Activated naive CD4-positive, alpha-beta T cell treated with anti-CD3 and anti-CD28 coated beads, Interleukin-2, amount 50 U/mL, for 24 hours (primary cell): Measurements from ENCODE around the gene SLC1A4.
"Not testable (repeated sequence)": the region's sequence is repeated elsewhere in the genome, so short reads cannot be mapped to it uniquely, and the experiment has no call there.

Experiments used
- H3K27ac Mint-ChIP-seq: one replicate; pipeline ENCODE4 v1.8.0; 2021; ENCODE audit warnings: mild to moderate bottlenecking, mixed read lengths
- H3K27me3 Mint-ChIP-seq: one replicate; pipeline ENCODE4 v1.8.0; 2021; ENCODE audit warnings: mixed read lengths
- H3K36me3 Mint-ChIP-seq: one replicate; pipeline ENCODE4 v1.8.0; 2021; ENCODE audit warnings: mixed read lengths
- H3K4me1 Mint-ChIP-seq: one replicate; pipeline ENCODE4 v1.8.0; 2021; ENCODE audit warnings: mixed read lengths
- H3K4me3 Mint-ChIP-seq: one replicate; pipeline ENCODE4 v1.8.0; 2021; ENCODE audit warnings: mild to moderate bottlenecking, mixed read lengths
- H3K9me3 Mint-ChIP-seq: one replicate; pipeline ENCODE4 v1.8.0; 2021; ENCODE audit warnings: mixed read lengths

SLC1A4 gene

GRCh38 chr2:65024149-65024829 lies 35.1 kb downstream of the SLC1A4 start:
- Mint-ChIP-seq H3K4me1 (no peaks in the 10 kb centered on the region), H3K27ac (peak overlapping the region; percentile 30), H3K9me3 (no peaks in the 10 kb centered on the region), H3K27me3 (no peaks in the 10 kb centered on the region), H3K36me3 (peaks cover 3% of the 10 kb centered on the region), H3K4me3 (no peak overlapping the region)

GRCh38 chr2:65025453-65026123 lies 36.4 kb downstream of the SLC1A4 start:
- H3K9me3 Mint-ChIP-seq = no peaks in the 10 kb centered on the region
- no peak overlapping the region for H3K4me3 Mint-ChIP-seq
- peaks cover 3% of the 10 kb centered on the region for H3K36me3 Mint-ChIP-seq
- H3K27ac Mint-ChIP-seq = no peak overlapping the region
- H3K27me3 Mint-ChIP-seq = no peaks in the 10 kb centered on the region
- H3K4me1 Mint-ChIP-seq = peaks cover 2% of the 10 kb centered on the region

- no peaks in the 10 kb centered on the region for H3K9me3 Mint-ChIP-seq
- H3K27me3 Mint-ChIP-seq = no peaks in the 10 kb centered on the region
- peaks cover 3% of the 10 kb centered on the region for H3K36me3 Mint-ChIP-seq
- H3K27ac Mint-ChIP-seq = no peak overlapping the region
- peaks cover 8% of the 10 kb centered on the region for H3K4me1 Mint-ChIP-seq
- no peak overlapping the region for H3K4me3 Mint-ChIP-seq
Observed at GRCh38 chr2:65026154-65026553, 37.0 kb downstream of the SLC1A4 start.

GRCh38 chr2:65026704-65027464 lies 37.7 kb downstream of the SLC1A4 start:
- Mint-ChIP-seq H3K27me3 (no peaks in the 10 kb centered on the region), H3K27ac (no peak overlapping the region), H3K9me3 (no peaks in the 10 kb centered on the region), H3K4me3 (no peak overlapping the region), H3K4me1 (peaks cover 15% of the 10 kb centered on the region), H3K36me3 (peaks cover 3% of the 10 kb centered on the region)

GRCh38 chr2:65027616-65028244 lies 38.5 kb downstream of the SLC1A4 start:
- H3K36me3 Mint-ChIP-seq = peaks cover 3% of the 10 kb centered on the region
- H3K4me1 Mint-ChIP-seq = peaks cover 24% of the 10 kb centered on the region
- no peaks in the 10 kb centered on the region for H3K9me3 Mint-ChIP-seq
- no peak overlapping the region for H3K27ac Mint-ChIP-seq
- no peaks in the 10 kb centered on the region for H3K27me3 Mint-ChIP-seq
- no peak overlapping the region for H3K4me3 Mint-ChIP-seq

GRCh38 chr2:65030476-65031332 lies 41.5 kb downstream of the SLC1A4 start:
- Mint-ChIP-seq H3K27ac (peak overlapping the region; percentile 41), H3K4me1 (peaks cover 24% of the 10 kb centered on the region), H3K9me3 (no peaks in the 10 kb centered on the region), H3K27me3 (no peaks in the 10 kb centered on the region), H3K36me3 (peaks cover 3% of the 10 kb centered on the region), H3K4me3 (peak overlapping the region; percentile 60)

- Mint-ChIP-seq H3K9me3 (no peaks in the 10 kb centered on the region), H3K27ac (peak overlapping the region; percentile 36), H3K4me1 (peaks cover 24% of the 10 kb centered on the region), H3K4me3 (peak overlapping the region; percentile 60), H3K27me3 (no peaks in the 10 kb centered on the region), H3K36me3 (peaks cover 3% of the 10 kb centered on the region)
Observed at GRCh38 chr2:65031341-65032018, 42.3 kb downstream of the SLC1A4 start.

GRCh38 chr2:65032019-65032975 lies 43.1 kb downstream of the SLC1A4 start:
- Mint-ChIP-seq H3K4me1 (peaks cover 24% of the 10 kb centered on the region), H3K36me3 (peaks cover 3% of the 10 kb centered on the region), H3K27me3 (no peaks in the 10 kb centered on the region), H3K27ac (peak overlapping the region; percentile 62), H3K4me3 (peak overlapping the region; percentile 60), H3K9me3 (no peaks in the 10 kb centered on the region)

GRCh38 chr2:65033178-65033577 lies 44.0 kb downstream of the SLC1A4 start:
- H3K27me3 Mint-ChIP-seq = no peaks in the 10 kb centered on the region

GRCh38 chr2:65033667-65034066 lies 44.5 kb downstream of the SLC1A4 start:
- not testable (repeated sequence) for H3K36me3 Mint-ChIP-seq, H3K27me3 Mint-ChIP-seq, H3K27ac Mint-ChIP-seq, H3K9me3 Mint-ChIP-seq, H3K4me3 Mint-ChIP-seq
- peaks cover 24% of the 10 kb centered on the region for H3K4me1 Mint-ChIP-seq

More at GRCh38 chr2:65033178-65033577, 44.0 kb downstream of the SLC1A4 start:
- H3K4me3 Mint-ChIP-seq = no peak overlapping the region
- H3K27ac Mint-ChIP-seq = no peak overlapping the region
- H3K9me3 Mint-ChIP-seq = no peaks in the 10 kb centered on the region
- peaks cover 24% of the 10 kb centered on the region for H3K4me1 Mint-ChIP-seq
- H3K36me3 Mint-ChIP-seq = no peaks in the 10 kb centered on the region

GRCh38 chr2:65035351-65035943 lies 46.2 kb downstream of the SLC1A4 start:
- no peaks in the 10 kb centered on the region for H3K9me3 Mint-ChIP-seq
- H3K36me3 Mint-ChIP-seq = no peaks in the 10 kb centered on the region
- H3K27ac Mint-ChIP-seq = no peak overlapping the region
- H3K27me3 Mint-ChIP-seq = no peaks in the 10 kb centered on the region
- no peak overlapping the region for H3K4me3 Mint-ChIP-seq
- peaks cover 28% of the 10 kb centered on the region for H3K4me1 Mint-ChIP-seq

GRCh38 chr2:65037178-65037577 lies 48.0 kb downstream of the SLC1A4 start:
- no peaks in the 10 kb centered on the region for H3K27me3 Mint-ChIP-seq
- H3K4me1 Mint-ChIP-seq = peaks cover 15% of the 10 kb centered on the region
- no peak overlapping the region for H3K4me3 Mint-ChIP-seq
- no peak overlapping the region for H3K27ac Mint-ChIP-seq
- no peaks in the 10 kb centered on the region for H3K36me3 Mint-ChIP-seq
- no peaks in the 10 kb centered on the region for H3K9me3 Mint-ChIP-seq

- peaks cover 9% of the 10 kb centered on the region for H3K4me1 Mint-ChIP-seq
- no peaks in the 10 kb centered on the region for H3K9me3 Mint-ChIP-seq
- H3K27ac Mint-ChIP-seq = no peak overlapping the region
- no peaks in the 10 kb centered on the region for H3K27me3 Mint-ChIP-seq
- no peak overlapping the region for H3K4me3 Mint-ChIP-seq
- H3K36me3 Mint-ChIP-seq = peaks cover 9% of the 10 kb centered on the region
Observed at GRCh38 chr2:65039640-65040039, 50.4 kb downstream of the SLC1A4 start.
